Mesothelial cell of epicardium (in vitro differentiated cells): ENCODE measurements around the gene PARD3B. TPM values are rescaled to one million over a fixed set of nuclear protein-coding genes. Genes with fewer than 3 reads are reported as not detected.

ENCODE experiments used
- DNase-seq, 2 experiments: peaks; one replicate each; pipeline ENCODE4 v3.0.0; 2021; ENCODE audit warnings: low spot score in 2 of 2; ENCODE audit not compliant: unreplicated experiment in 2 of 2
- H3K27ac Mint-ChIP-seq: 2 replicates; pipeline ENCODE4 v1.8.0; 2021; ENCODE audit warnings: mixed read lengths
- H3K27me3 Mint-ChIP-seq: 2 replicates; pipeline ENCODE4 v1.8.0; 2021; ENCODE audit warnings: low read depth, mixed read lengths
- H3K36me3 Mint-ChIP-seq: 2 replicates; pipeline ENCODE4 v1.8.0; 2021; ENCODE audit warnings: mixed read lengths
- H3K4me1 Mint-ChIP-seq: 2 replicates; pipeline ENCODE4 v1.8.0; 2021; ENCODE audit warnings: mixed read lengths
- H3K4me3 Mint-ChIP-seq: 2 replicates; pipeline ENCODE4 v1.8.0; 2021; ENCODE audit warnings: mild to moderate bottlenecking, moderate library complexity, mixed read lengths
- H3K9me3 Mint-ChIP-seq: 2 replicates; pipeline ENCODE4 v1.8.0; 2021; ENCODE audit warnings: mixed read lengths
- total RNA-seq: library from RNA; stranded (reverse); gene quantifications from 3 replicates; pipeline ENCODE4 v1.2.1, GENCODE V29; 2021
- TF ChIP-seq, protein P1 (sequence below): fragments of 200-600 bp; sonication (generic); IDR thresholded peaks from one replicate; pipeline ENCODE4 v1.5.0; 2021; ENCODE audit warnings: antibody characterized with exemption; ENCODE audit not compliant: unreplicated experiment

PARD3B gene
- total RNA-seq, 1 donor from 2014 or later, result 23.4 TPM

DNA sequence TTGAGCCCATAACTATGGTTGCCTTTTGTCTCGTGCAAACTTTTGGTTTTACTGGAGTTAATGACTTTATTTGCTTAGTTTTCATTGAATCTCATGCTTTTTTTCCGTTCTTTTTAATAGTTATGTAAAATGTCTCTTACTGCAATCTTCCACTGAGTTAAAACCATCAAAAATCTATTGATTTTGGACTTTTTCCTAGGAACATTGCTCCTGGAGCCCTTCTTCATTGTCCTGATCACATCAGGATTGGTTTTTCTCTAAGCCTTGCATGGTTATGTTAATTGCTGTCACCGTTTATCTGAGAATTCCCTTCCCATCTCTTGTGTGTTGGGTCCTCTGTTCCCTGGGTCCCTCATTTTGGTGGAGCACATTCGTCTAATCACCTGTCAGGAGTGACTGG, 125.5 kb downstream of the PARD3B start:
- DNase-seq, result no peak
- Mint-ChIP-seq H3K27me3 (no peaks in the 10 kb centered on the region), H3K9me3 (no peaks in the 10 kb centered on the region), H3K4me1 (peaks cover 28% of the 10 kb centered on the region), H3K4me3 (no peak overlapping the region), H3K27ac (no peak overlapping the region), H3K36me3 (peaks cover 4% of the 10 kb centered on the region)
- TF ChIP-seq, protein P1, sequence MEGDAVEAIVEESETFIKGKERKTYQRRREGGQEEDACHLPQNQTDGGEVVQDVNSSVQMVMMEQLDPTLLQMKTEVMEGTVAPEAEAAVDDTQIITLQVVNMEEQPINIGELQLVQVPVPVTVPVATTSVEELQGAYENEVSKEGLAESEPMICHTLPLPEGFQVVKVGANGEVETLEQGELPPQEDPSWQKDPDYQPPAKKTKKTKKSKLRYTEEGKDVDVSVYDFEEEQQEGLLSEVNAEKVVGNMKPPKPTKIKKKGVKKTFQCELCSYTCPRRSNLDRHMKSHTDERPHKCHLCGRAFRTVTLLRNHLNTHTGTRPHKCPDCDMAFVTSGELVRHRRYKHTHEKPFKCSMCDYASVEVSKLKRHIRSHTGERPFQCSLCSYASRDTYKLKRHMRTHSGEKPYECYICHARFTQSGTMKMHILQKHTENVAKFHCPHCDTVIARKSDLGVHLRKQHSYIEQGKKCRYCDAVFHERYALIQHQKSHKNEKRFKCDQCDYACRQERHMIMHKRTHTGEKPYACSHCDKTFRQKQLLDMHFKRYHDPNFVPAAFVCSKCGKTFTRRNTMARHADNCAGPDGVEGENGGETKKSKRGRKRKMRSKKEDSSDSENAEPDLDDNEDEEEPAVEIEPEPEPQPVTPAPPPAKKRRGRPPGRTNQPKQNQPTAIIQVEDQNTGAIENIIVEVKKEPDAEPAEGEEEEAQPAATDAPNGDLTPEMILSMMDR, result no peak

DNA sequence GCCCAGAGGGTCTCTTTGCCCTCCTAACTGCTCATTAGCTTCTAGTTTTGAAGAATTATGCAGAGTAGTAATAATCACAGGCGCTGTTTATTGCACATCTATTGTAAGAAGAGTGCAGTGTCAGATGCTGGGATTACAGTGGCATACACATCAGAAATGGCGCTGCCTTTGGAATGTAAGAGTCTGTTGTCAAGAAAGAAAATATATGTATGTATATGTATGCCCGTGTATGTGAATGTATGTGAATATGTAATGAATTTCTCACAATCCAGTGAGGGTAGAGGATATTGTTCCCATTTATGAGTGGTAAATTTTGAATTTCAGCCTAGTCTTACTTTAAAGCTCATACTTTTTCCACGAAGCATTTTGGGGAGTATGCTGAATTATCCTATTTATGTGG, 127.5 kb downstream of the PARD3B start:
- Mint-ChIP-seq H3K27ac (no peak overlapping the region), H3K27me3 (no peaks in the 10 kb centered on the region), H3K4me1 (peaks cover 28% of the 10 kb centered on the region), H3K9me3 (no peaks in the 10 kb centered on the region), H3K4me3 (no peak overlapping the region), H3K36me3 (peaks cover 4% of the 10 kb centered on the region)
- TF ChIP-seq, protein P1, result no peak
- no peak for DNase-seq

DNA sequence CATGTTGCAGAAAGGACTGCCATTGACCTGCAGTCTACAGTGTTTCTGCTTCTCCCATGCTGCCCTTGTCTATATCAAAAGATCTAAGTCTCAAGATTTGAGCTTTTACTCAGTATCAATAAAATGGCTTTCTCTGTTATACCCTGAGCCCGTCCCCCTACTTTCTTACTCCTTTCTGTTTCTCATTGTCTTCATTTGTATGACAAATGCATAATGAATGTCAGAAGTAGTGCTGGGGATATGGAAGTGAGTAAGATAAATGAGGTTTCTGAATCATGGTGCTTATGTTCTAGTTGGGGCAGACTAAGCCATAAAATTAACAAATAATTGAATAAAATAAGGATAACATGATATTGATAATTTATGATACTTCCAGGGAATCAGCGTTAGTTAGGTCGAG, 128.6 kb downstream of the PARD3B start:
- DNase-seq, result no peak
- H3K4me1 Mint-ChIP-seq, result peaks cover 26% of the 10 kb centered on the region
- H3K27ac Mint-ChIP-seq, result peak overlapping the region; percentile 66
- TF ChIP-seq, protein P1, result no peak
- H3K27me3 Mint-ChIP-seq, result no peaks in the 10 kb centered on the region
- no peak overlapping the region for H3K4me3 Mint-ChIP-seq
- H3K9me3 Mint-ChIP-seq, result no peaks in the 10 kb centered on the region
- peaks cover under 1% of the 10 kb centered on the region for H3K36me3 Mint-ChIP-seq

DNA sequence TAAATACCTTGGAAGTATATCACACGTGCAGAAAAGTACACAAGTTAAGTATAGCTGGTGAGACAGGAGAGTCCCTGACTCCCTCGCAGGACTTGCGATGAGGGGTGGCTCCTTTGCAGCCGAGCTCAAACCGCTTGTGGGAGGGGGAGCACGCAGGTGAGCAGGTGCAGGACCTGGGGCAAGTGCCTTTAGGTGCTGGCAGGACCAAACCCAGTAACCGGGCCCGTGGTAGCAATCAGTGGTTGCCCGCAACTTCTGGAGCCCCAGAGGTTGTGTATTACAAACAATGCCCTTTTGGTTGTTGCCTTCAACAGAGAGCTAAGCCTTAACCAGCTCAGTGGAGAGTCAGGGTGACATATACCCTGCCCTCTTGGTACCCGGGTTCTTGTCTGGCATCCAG, 132.8 kb downstream of the PARD3B start:
- DNase-seq, result no peak
- Mint-ChIP-seq H3K9me3 (no peaks in the 10 kb centered on the region), H3K36me3 (no peaks in the 10 kb centered on the region), H3K27me3 (no peaks in the 10 kb centered on the region), H3K27ac (no peak overlapping the region), H3K4me1 (peaks cover 32% of the 10 kb centered on the region), H3K4me3 (no peak overlapping the region)
- TF ChIP-seq, protein P1, result no peak

DNA sequence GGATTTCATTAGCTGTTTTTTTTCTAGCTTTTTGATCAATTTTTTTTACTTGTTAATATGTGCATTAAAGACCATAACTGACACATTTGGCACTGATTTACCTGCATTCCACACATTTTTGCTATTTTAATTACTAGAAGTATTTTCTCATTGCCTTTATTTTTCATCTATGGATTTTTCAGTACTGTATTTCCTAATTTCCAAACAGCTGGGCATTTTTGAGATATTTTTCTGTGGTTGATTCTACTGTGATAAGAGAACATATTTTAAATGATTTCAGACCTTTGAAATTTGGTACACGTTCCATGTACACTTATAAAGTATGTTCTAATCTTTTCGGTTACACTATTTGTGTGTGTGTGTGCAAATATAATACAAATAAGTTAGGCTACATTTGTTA, 135.3 kb downstream of the PARD3B start:
- TF ChIP-seq, protein P1, result no peak
- no peaks in the 10 kb centered on the region for H3K36me3 Mint-ChIP-seq
- H3K4me1 Mint-ChIP-seq, result peaks cover 22% of the 10 kb centered on the region

DNA sequence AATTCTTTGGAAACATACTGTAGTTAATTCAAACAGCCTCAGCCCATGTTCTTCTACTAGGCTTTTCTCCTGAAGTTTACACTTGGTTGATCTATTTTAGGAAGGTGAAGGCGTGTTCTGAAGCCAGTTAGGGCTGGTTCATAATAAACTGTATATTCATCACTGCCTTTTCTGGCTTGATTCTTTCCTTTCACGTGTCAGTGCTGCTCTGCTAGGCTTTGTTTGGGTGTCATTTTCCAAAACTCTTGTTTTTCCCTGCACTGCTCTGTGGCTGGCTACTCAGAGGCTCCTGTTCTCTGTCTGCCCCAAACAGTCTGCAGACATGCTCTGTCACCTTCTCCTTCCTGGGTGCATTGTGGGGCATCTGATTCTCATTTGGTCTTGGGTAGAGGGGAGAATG, 136.1 kb downstream of the PARD3B start:
- H3K27me3 Mint-ChIP-seq, result no peaks in the 10 kb centered on the region
- H3K9me3 Mint-ChIP-seq, result no peaks in the 10 kb centered on the region
- TF ChIP-seq, protein P1, result no peak
- H3K4me3 Mint-ChIP-seq, result no peak overlapping the region
- peaks cover 26% of the 10 kb centered on the region for H3K4me1 Mint-ChIP-seq
- H3K36me3 Mint-ChIP-seq, result no peaks in the 10 kb centered on the region
- no peak for DNase-seq
- H3K27ac Mint-ChIP-seq, result peak overlapping the region; percentile 74

More for the DNA sequence above, 135.3 kb downstream of the PARD3B start:
- H3K4me3 Mint-ChIP-seq, result no peak overlapping the region
- peak overlapping the region; percentile 67 for H3K27ac Mint-ChIP-seq
- no peaks in the 10 kb centered on the region for H3K27me3 Mint-ChIP-seq
- no peak for DNase-seq
- H3K9me3 Mint-ChIP-seq, result no peaks in the 10 kb centered on the region
